Lower lobe of right lung (tissue), 2 donors: ENCODE data around the gene KDM4B. TPM values are rescaled to one million over a fixed set of nuclear protein-coding genes. Genes with fewer than 3 reads are reported as not detected.

Source experiments
- ATAC-seq, 2 donors: fragments of 200-7000 bp; cut with Tn5 transposase; one replicate each; pipeline ENCODE4 v1.9.1; 2020 to 2022; ENCODE audit warnings: mild to moderate bottlenecking in 2 of 2, moderate library complexity in 2 of 2
- DNase-seq: peaks from one replicate; pipeline ENCODE4 v3.0.0-alpha.2; 2020
- H3K27ac ChIP-seq: fragments of 200-600 bp; one replicate; pipeline ENCODE4 v1.8.0; 2022
- H3K27me3 ChIP-seq: fragments of 200-600 bp; one replicate; pipeline ENCODE4 v1.8.0; 2022; ENCODE audit warnings: low read depth
- H3K36me3 ChIP-seq: fragments of 200-600 bp; one replicate; pipeline ENCODE4 v1.8.0; 2022; ENCODE audit warnings: mild to moderate bottlenecking
- H3K4me1 ChIP-seq: fragments of 200-600 bp; one replicate; pipeline ENCODE4 v1.8.0; 2022
- H3K4me3 ChIP-seq: fragments of 200-600 bp; one replicate; pipeline ENCODE4 v1.8.0; 2022; ENCODE audit warnings: mild to moderate bottlenecking
- H3K9me3 ChIP-seq: fragments of 200-600 bp; one replicate; pipeline ENCODE4 v1.8.0; 2022
- intact Hi-C: fragments of 100-400 bp; cut with DNase I; formaldehyde crosslinking; loops from one replicate; pipeline ENCODE4 v1.11.0; 2022
- total RNA-seq: library from RNA; stranded (reverse); fragmentation: NEBNext Ultra II Directional; extraction: Animal tissue kit (Norgen Biotek cat#: 25700); gene quantifications from one replicate; pipeline ENCODE4 v1.2.1, GENCODE V29; 2021
- TF ChIP-seq, protein P1 (sequence below): fragments of 200-600 bp; IDR thresholded peaks from one replicate; pipeline ENCODE4 v1.8.0; 2022; ENCODE audit warnings: antibody characterized with exemption, mild to moderate bottlenecking
- donor health status: DM: no; HTN: yes; CAD: no; lungs with severe emphysema.

The KDM4B gene
- total RNA-seq, 1 donor from 2014 or later, result 40.3 TPM

DNA sequence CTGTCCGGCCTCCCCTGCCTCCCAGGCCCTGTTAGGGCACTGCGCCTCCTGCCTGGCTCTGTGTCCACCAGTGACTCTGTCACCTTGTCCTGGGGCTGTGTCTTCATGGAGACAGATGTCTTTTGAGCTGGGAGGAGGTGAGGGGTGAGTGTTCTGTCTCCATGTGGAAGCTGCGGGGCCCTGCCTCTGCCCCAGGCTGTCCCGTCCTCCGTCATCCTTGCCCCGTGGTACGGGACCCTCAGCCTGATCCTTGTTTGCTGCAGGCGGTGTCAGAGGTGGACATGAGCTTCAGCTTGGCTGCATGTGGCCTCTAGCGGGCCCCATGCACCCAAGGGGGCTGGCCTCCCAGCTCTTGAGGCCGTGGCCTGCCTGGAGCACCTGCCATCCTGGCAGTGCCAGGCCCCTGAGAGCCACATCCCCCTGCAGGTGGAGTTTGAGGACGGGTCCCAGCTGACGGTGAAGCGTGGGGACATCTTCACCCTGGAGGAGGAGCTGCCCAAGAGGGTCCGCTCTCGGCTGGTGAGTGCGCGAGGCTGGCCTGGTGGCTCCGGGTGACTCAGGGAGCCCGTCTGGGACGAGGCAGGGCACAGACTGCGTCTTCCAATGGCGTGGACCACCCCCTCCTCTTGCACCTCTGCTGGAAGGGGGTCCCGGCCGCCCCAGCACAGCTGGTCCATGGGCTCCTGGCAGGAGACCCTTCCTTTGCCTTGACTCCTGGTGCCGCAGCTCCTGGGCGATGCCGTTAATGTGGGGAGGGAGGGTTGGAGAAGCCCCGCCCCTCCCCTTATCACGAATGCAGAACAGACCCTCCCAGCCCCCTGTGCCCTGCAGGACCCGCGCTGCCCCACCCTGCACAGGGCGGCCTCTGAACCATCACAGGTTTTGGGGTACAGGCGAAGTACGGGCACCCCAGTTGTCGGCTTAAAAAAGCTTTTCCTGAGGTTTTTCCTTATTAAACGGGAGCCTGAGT is 181.3 kb downstream of the KDM4B start:
- Histone ChIP-seq H3K4me3 (no peak overlapping the region), H3K4me1 (no peaks in the 10 kb centered on the region), H3K36me3 (peaks cover 70% of the 10 kb centered on the region), H3K27ac (no peak overlapping the region), H3K9me3 (no peaks in the 10 kb centered on the region), H3K27me3 (no peaks in the 10 kb centered on the region)
- TF ChIP-seq, protein P1, sequence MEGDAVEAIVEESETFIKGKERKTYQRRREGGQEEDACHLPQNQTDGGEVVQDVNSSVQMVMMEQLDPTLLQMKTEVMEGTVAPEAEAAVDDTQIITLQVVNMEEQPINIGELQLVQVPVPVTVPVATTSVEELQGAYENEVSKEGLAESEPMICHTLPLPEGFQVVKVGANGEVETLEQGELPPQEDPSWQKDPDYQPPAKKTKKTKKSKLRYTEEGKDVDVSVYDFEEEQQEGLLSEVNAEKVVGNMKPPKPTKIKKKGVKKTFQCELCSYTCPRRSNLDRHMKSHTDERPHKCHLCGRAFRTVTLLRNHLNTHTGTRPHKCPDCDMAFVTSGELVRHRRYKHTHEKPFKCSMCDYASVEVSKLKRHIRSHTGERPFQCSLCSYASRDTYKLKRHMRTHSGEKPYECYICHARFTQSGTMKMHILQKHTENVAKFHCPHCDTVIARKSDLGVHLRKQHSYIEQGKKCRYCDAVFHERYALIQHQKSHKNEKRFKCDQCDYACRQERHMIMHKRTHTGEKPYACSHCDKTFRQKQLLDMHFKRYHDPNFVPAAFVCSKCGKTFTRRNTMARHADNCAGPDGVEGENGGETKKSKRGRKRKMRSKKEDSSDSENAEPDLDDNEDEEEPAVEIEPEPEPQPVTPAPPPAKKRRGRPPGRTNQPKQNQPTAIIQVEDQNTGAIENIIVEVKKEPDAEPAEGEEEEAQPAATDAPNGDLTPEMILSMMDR, result no peak
- peak; percentile 44 for DNase-seq
- ATAC-seq, result no peak
- intact Hi-C loops, result no loop called here

DNA sequence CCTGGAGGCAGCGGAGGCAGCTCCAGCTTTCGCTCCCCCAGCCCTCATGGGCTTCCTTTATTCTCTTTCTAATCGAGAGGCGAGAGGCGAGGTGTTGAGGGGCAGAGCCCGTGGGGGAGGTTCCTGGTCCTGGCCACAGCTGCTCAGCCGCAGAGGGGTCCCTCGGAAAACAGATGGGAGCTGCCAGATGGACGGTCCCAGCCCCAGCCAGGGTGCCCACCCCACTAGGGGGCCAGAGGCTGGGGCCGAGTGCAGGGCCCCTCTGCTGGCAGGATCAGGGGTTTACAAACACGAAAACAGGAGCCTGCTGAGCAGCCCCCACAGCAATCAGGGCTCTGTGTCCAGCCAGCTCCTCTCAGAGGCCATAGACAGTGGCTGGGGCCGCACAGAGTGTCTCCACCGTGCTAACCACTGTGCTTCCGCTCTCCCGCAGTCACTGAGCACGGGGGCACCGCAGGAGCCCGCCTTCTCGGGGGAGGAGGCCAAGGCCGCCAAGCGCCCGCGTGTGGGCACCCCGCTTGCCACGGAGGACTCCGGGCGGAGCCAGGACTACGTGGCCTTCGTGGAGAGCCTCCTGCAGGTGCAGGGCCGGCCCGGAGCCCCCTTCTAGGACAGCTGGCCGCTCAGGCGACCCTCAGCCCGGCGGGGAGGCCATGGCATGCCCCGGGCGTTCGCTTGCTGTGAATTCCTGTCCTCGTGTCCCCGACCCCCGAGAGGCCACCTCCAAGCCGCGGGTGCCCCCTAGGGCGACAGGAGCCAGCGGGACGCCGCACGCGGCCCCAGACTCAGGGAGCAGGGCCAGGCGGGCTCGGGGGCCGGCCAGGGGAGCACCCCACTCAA is 182.2 kb downstream of the KDM4B start:
- intact Hi-C loops, result no loop called here
- Histone ChIP-seq H3K4me3 (no peak overlapping the region), H3K27ac (no peak overlapping the region), H3K4me1 (no peaks in the 10 kb centered on the region), H3K36me3 (peaks cover 61% of the 10 kb centered on the region), H3K9me3 (no peaks in the 10 kb centered on the region), H3K27me3 (no peaks in the 10 kb centered on the region)
- TF ChIP-seq, protein P1, result no peak
- no peak for ATAC-seq
- DNase-seq, result peak; percentile 41

DNA sequence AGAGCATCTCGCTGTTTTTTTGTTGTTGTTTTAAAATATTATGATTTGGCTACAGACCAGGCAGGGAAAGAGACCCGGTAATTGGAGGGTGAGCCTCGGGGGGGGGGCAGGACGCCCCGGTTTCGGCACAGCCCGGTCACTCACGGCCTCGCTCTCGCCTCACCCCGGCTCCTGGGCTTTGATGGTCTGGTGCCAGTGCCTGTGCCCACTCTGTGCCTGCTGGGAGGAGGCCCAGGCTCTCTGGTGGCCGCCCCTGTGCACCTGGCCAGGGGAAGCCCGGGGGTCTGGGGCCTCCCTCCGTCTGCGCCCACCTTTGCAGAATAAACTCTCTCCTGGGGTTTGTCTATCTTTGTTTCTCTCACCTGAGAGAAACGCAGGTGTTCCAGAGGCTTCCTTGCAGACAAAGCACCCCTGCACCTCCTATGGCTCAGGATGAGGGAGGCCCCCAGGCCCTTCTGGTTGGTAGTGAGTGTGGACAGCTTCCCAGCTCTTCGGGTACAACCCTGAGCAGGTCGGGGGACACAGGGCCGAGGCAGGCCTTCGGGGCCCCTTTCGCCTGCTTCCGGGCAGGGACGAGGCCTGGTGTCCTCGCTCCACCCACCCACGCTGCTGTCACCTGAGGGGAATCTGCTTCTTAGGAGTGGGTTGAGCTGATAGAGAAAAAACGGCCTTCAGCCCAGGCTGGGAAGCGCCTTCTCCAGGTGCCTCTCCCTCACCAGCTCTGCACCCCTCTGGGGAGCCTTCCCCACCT is 183.3 kb downstream of the KDM4B start:
- ATAC-seq (no peak), DNase-seq (no peak)
- intact Hi-C loops, result no loop called here
- TF ChIP-seq, protein P1, result no peak
- Histone ChIP-seq H3K27ac (no peak overlapping the region), H3K36me3 (peaks cover 51% of the 10 kb centered on the region), H3K27me3 (no peaks in the 10 kb centered on the region), H3K4me3 (no peak overlapping the region), H3K9me3 (no peaks in the 10 kb centered on the region), H3K4me1 (no peaks in the 10 kb centered on the region)

DNA sequence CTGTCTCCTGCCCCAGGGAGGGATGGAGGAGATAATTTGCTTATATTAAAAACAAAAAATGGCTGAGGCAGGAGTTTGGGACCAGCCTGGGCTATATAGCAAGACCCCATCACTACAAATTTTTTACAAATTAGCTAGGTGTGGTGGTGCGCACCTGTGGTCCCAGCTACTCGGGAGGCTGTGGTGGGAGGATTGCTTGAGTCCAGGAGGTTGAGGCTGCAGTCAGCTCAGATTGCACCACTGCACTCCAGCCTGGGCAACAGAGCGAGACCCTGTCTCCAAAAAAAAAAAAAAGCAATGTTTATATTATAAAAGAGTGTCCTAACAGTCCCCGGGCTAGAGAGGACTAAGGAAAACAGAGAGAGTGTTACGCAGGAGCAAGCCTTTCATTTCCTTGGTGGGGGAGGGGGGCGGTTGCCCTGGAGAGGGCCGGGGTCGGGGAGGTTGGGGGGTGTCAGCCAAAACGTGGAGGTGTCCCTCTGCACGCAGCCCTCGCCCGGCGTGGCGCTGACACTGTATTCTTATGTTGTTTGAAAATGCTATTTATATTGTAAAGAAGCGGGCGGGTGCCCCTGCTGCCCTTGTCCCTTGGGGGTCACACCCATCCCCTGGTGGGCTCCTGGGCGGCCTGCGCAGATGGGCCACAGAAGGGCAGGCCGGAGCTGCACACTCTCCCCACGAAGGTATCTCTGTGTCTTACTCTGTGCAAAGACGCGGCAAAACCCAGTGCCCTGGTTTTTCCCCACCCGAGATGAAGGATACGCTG is 184.0 kb downstream of the KDM4B start:
- TF ChIP-seq, protein P1, result no peak
- Histone ChIP-seq H3K4me3 (no peak overlapping the region), H3K4me1 (no peaks in the 10 kb centered on the region), H3K27ac (no peak overlapping the region), H3K27me3 (no peaks in the 10 kb centered on the region), H3K36me3 (peaks cover 43% of the 10 kb centered on the region), H3K9me3 (peaks cover 4% of the 10 kb centered on the region)
- ATAC-seq, result no peak
- DNase-seq, result no peak
- intact Hi-C loops, result no loop called here
